Germinal center (tissue), 1 donor: ENCODE data around the gene ABCG1.

Source experiments
- DNase-seq: peaks from one replicate; pipeline ENCODE4 v3.0.0; 2012; ENCODE audit warnings: mixed read lengths, low spot score

Gene ABCG1

GRCh38 chr21:42324896-42325295 is 106.0 kb downstream of the ABCG1 start:
- no peak for DNase-seq

GRCh38 chr21:42330380-42331371 is 111.7 kb downstream of the ABCG1 start:
- DNase-seq: no peak

- no peak for DNase-seq
Measured at GRCh38 chr21:42331660-42332059, 112.7 kb downstream of the ABCG1 start.

DNA sequence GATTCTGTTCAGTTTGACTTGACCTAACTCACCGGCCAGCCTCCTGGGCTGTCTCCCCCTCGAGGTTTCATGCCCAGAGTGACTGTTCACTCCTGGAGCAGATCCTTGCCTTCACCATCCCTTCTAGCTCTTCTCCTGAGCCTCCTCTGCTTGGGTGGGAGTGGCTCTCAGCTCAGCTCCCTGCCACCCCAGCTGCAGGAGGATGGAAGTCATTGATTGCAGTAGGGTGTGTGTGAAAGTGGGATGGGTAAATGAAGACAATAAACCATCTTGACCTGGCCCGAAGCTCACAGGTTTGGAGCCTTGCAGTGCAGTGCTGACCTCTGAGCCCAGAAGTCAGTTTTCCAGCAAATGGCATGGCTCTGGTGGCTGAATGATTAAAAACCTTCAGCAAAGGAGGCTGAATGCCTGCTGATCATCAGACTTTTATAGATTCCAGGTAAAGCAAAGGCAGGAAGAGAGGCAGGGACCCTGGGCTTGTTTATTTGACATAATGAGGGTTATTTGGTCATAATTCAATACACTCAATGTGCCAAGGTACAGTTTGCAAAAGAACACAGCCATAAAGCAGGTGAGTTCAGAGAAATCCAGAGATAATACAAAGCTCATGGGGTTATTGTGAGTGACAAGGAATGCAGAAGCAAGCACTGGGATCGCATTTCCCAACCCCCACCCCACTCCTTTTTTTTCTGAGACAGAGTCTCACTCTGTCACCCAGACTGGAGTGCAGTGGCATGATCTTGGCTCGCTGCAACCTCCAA is 113.8 kb downstream of the ABCG1 start:
- no peak for DNase-seq

DNA sequence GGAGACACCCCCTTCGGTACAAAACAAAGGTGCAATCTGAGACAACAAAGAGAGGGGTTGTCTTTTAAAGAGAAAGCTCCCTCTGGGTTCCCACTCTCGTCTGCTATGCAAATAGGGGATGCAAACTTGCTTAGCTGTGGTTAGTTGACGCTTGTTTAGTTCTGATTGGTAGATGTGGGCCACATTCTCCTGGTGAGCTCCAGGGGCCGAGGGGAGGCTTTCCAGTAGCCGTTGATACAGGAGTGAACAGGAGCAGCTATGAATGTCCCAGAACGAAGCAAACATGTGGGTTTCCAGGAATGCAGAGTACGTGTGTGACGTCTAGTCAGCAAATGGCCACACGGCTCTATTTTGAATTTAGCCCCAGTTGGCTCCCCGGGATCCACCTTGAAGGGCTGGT is 117.1 kb downstream of the ABCG1 start:
- no peak for DNase-seq

GRCh38 chr21:42337276-42337675 is 118.3 kb downstream of the ABCG1 start:
- no peak for DNase-seq

- peak; percentile 54 for DNase-seq
Measured at GRCh38 chr21:42337830-42338728, 119.1 kb downstream of the ABCG1 start.

- no peak for DNase-seq
Measured at GRCh38 chr21:42338729-42339715, 120.1 kb downstream of the ABCG1 start.

GRCh38 chr21:42340187-42341050 is 121.5 kb downstream of the ABCG1 start:
- no peak for DNase-seq

DNA sequence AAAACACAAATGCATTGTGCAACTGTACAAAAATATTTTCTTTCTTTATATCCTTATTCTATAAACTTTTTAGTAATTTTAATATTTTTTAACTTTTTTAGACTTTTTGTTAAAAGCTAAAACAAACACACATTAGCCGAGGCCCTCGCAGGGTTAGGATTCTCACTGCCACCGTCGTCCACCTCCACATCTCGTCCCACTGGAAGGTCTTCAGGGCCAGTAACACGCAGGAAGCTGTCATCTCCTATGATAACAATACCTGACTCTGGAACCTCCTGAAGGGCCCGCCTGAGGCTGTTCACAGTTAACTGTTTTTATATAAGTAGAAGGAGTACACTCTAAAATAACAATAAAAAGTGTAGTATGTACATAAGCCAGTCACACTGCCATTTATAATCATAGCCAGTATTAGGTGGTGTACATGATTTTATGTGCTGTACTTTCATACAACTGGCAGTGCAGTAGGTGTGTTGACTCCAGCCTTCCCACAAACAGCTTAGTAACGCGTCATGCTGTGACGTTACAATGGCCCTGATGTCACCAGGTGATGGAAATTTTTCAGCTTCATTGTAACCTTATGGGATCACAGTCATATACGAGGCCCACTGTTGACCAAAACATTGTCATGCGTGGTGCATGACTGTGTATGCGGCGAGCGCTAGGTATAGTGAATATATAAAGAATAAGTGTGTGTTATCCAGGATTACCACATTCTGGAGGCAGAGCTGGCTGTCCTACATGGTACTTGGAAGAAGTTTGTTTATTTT is 123.0 kb downstream of the ABCG1 start:
- DNase-seq: no peak

- no peak for DNase-seq
Measured at GRCh38 chr21:42343101-42343500, 124.2 kb downstream of the ABCG1 start.

DNA sequence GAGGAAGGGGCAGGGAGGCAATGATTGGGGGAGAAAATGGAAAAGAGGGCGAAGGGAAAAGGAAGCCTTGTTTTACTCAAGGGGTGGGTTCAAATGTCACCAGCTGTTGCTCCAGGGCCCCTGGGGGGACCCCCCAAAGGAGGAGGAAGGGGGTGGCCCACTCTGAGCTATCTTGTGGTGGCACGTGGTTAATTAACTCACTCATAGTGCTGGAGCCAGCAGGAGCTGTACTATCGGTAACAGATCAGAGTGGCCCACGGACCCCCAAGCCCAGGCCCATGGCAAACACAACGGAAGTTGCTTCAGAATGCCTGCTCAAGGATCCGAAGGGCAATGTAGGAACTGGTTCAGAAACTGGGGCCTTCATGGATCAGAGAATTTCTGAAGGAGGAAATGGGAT is 124.6 kb downstream of the ABCG1 start:
- no peak for DNase-seq

DNA sequence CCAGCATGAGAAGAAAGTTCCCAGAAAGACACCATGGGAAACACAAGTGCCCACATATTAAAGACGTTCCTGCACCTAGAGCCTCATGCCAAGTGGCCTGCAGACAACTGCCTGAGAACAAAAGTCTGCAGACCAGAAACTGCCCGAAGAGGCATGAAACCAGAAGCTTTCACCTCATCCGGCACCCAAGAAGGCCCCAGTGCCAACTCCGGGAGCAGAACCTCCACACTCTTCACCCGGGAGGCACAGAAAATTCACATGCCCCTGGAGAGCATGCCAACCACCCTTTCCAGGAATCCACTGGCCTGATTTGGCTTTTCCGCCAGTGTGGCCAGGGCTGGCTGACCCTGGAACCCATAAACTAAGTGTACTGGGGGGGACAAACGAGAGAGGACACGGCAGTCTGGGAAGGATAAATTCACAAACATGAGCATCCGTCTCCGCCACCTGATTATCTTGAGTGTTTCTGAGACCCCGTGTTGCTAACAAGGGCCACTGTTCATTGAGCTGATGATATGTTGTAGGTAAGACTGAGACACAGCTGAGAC is 125.1 kb downstream of the ABCG1 start:
- no peak for DNase-seq

GRCh38 chr21:42344631-42345030 is 125.7 kb downstream of the ABCG1 start:
- DNase-seq: no peak

DNA sequence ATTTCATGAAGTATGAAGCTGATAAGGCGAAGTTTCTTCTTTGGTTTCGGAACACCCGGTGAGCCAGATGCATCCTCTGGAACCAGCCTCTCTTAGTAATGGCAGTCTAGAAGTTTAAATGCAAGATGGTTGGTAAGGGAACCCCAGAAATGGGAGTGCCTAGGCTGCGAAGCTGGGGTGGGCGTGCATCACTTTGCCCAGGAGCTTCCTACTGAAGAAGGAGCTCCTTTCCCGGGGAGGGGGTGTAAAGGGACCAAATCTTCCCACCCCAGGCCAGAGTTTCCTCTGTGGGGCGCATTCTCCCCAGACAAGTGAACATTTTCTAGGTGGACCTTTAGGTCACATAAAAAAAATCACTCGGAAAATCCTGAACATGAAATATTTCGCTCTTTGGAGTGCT is 127.5 kb downstream of the ABCG1 start:
- no peak for DNase-seq
